Pancreas (tissue), 10 donors: Measurements from ENCODE around the gene HNRNPD. TPM values are rescaled to one million over a fixed set of nuclear protein-coding genes. Genes with fewer than 3 reads are reported as not detected.
"Not testable (repeated sequence)": the region's sequence is repeated elsewhere in the genome, so short reads cannot be mapped to it uniquely, and the experiment has no call there.

Experiments
- ATAC-seq, 4 donors: fragments of 200-7000 bp; cut with Tn5 transposase; one replicate each; pipeline versions ENCODE4 v1.8.0 to v1.9.1; 2020; ENCODE audit warnings: mild to moderate bottlenecking in 4 of 4, moderate library complexity in 4 of 4
- DNase-seq, 6 donors: peaks; one replicate each; pipeline ENCODE4 v3.0.0-alpha.2; 2020
- FAIRE-seq: peaks from 2 replicates; lab custom pipeline; 2012; peaks lifted over from hg19 to GRCh38; lab: Jason Lieb, UNC
- H3K27ac ChIP-seq, 4 donors: fragments of 200-600 bp; sonication (generic); 1 replicate in 3 of 4; 2 replicates in 1 of 4; pipeline versions ENCODE4 v1.5.0 to v1.8.0; 2020
- H3K27me3 ChIP-seq, 4 donors: fragments of 200-600 bp; one replicate each; pipeline ENCODE4 v1.8.0; 2021
- H3K36me3 ChIP-seq, 3 donors: fragments of 200-600 bp; sonication (generic) in 1 of 3; one replicate each; pipeline versions ENCODE4 v1.5.0 to v1.8.0; 2020 to 2021
- H3K4me1 ChIP-seq, 3 donors: fragments of 200-600 bp; one replicate each; pipeline ENCODE4 v1.8.0; 2021
- H3K4me3 ChIP-seq, 4 donors: fragments of 200-600 bp; sonication (generic) in 2 of 4; one replicate each; pipeline versions ENCODE4 v1.5.0 to v1.8.0; 2020 to 2021
- H3K9me3 ChIP-seq, 4 donors: fragments of 200-600 bp; one replicate each; pipeline ENCODE4 v1.8.0; 2021
- WGBS, 2 donors: extraction: QIAGEN DNeasy Blood & Tissue Kit; methylation state at CpG; one replicate each; pipeline ENCODE4 v1.1.7; 2013; 5-methylcytosine and 5-hydroxymethylcytosine counted together
- intact Hi-C, 3 donors: fragments of 100-400 bp; cut with DNase I; formaldehyde crosslinking; loops; one replicate each; pipeline versions ENCODE4 v1.11.1 to v1.14.2; 2022
- polyA plus RNA-seq, 2 donors: library from polyadenylated mRNA; stranded (reverse); fragments of 200-250 nt; gene quantifications; one replicate each; pipeline ENCODE4 v1.2.3, GENCODE V29; 2013
- total RNA-seq, 6 donors: library from RNA; stranded (reverse); fragmentation: NEBNext Ultra II Directional in 4 of 6; extraction: Animal tissue kit (Norgen Biotek cat#: 25700) in 4 of 6; gene quantifications; one replicate each; pipeline versions ENCODE4 v1.2.1 to v1.2.4, GENCODE V29; 2021 to 2023
- TF ChIP-seq, protein P1 (sequence below), 4 donors: fragments of 200-600 bp; sonication (generic) in 3 of 4; IDR thresholded peaks; one replicate each; pipeline versions ENCODE4 v1.5.0 to v1.8.0; 2021; ENCODE audit warnings: antibody characterized with exemption in 4 of 4
- donor health status: healthy with polysubstance abuse.
- donor health status: DM: no; HTN: no; CAD: no; lungs with moderate emphysema.
- donor health status: DM: no; HTN: no; CAD: no.
- donor health status: control.
- donor health status: control.
- donor health status: Bipolar disorder and iron deficiency.
- donor health status: DM: yes; HTN: yes; CAD: no.
- donor health status: DM: no; HTN: no; CAD: no.
- donor health status: DM: no; HTN: no; CAD: no.
- donor health status: DM: yes; HTN: yes; CAD: no.

The HNRNPD gene
- total and polyA plus RNA-seq, 8 donors, result 52.7 to 131 (median 82.1) TPM

DNA sequence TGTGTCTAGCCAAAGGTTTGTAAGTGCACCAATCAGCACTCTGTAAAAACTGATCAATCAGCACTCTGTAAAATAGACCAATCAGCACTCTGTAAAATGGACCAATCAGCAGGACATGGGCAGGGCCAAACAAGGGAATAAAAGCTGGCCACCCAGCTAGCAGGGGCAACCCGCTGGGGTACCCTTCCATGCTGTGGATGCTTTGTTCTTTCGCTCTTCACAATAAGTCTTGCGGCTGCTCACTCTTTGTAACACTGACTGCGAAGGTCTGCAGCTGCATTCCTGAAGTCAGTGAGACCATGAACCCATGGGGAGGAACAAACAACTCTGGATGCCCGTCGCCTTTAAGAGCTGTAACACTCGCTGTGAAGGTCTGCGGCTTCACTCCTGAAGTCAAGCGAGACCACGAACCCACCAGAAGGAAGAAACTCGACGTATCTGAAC is 42.2 kb upstream of the HNRNPD start:
- H3K4me3 ChIP-seq, result no peak overlapping the region
- no peak overlapping the region for H3K27ac ChIP-seq
- TF ChIP-seq, protein P1, sequence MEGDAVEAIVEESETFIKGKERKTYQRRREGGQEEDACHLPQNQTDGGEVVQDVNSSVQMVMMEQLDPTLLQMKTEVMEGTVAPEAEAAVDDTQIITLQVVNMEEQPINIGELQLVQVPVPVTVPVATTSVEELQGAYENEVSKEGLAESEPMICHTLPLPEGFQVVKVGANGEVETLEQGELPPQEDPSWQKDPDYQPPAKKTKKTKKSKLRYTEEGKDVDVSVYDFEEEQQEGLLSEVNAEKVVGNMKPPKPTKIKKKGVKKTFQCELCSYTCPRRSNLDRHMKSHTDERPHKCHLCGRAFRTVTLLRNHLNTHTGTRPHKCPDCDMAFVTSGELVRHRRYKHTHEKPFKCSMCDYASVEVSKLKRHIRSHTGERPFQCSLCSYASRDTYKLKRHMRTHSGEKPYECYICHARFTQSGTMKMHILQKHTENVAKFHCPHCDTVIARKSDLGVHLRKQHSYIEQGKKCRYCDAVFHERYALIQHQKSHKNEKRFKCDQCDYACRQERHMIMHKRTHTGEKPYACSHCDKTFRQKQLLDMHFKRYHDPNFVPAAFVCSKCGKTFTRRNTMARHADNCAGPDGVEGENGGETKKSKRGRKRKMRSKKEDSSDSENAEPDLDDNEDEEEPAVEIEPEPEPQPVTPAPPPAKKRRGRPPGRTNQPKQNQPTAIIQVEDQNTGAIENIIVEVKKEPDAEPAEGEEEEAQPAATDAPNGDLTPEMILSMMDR (IDR thresholded peaks at IDR 0.05), result no peak
- H3K4me1 ChIP-seq, result no peaks in the 10 kb centered on the region
- intact Hi-C loops, result no loop called here
- H3K9me3 ChIP-seq, result no peaks in the 10 kb centered on the region
- 82% methylated on average over 12 of the region's 12 CpGs for WGBS, 2 donors
- ATAC-seq (no peak), DNase-seq (no peak), FAIRE-seq (no peak)
- H3K27me3 ChIP-seq, result no peaks in the 10 kb centered on the region
- no peaks in the 10 kb centered on the region for H3K36me3 ChIP-seq

DNA sequence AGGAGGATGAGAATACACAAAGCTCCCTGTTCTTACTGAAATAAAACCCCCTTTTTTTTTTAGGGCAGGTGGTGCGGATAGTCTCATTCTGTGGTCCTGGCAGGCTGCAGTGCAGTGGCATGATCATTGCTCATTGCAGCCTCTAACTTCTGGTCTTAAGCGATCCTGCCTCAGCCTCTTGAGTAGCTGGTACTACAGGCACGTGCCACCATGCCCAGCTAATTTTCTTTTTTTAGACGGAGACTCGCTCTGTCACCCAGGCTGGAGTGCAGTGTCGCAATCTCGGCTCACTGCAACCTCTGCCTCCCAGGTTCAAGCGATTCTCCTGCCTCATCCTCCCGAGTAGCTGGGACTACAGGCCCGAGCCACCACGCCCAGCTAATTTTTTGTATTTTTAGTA is 41.3 kb upstream of the HNRNPD start:
- DNase-seq, H3K27ac ChIP-seq, intact Hi-C loops, H3K4me3 ChIP-seq, H3K4me1 ChIP-seq, ATAC-seq, H3K9me3 ChIP-seq, FAIRE-seq, H3K36me3 ChIP-seq, H3K27me3 ChIP-seq: not testable (repeated sequence)
- 94% methylated on average over 9 to 11 of the region's 11 CpGs for WGBS, 2 donors

DNA sequence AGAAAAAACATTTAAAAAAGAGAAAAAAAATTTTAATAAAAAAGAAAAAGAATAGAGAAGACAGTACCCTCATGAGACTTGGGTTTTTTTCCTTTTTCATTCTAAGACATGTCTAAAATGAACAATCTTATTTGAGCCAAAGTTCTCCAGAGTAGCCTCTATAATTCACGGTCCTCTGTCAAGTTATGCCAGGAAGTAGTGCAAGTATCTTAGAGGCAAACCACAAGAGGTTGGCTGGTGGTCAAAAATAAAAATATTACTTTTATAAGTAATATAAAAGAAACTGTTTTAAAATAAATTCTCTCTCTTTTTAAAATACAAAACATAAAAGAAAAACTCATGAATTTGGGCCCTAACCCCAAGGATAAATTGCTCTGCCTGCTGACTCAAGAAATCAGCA is 29.9 kb upstream of the HNRNPD start:
- intact Hi-C loops, result no loop called here
- Histone ChIP-seq H3K27ac (no peak overlapping the region), H3K9me3 (no peaks in the 10 kb centered on the region), H3K27me3 (no peaks in the 10 kb centered on the region), H3K4me1 (no peaks in the 10 kb centered on the region), H3K4me3 (no peak overlapping the region), H3K36me3 (no peaks in the 10 kb centered on the region)
- WGBS, 2 donors, result 85 to 92% methylated on average over 1 of the region's 1 CpG
- TF ChIP-seq, protein P1 (IDR thresholded peaks at IDR 0.05), result no peak
- ATAC-seq, result no peak
- no peak for DNase-seq
- FAIRE-seq, result no peak

DNA sequence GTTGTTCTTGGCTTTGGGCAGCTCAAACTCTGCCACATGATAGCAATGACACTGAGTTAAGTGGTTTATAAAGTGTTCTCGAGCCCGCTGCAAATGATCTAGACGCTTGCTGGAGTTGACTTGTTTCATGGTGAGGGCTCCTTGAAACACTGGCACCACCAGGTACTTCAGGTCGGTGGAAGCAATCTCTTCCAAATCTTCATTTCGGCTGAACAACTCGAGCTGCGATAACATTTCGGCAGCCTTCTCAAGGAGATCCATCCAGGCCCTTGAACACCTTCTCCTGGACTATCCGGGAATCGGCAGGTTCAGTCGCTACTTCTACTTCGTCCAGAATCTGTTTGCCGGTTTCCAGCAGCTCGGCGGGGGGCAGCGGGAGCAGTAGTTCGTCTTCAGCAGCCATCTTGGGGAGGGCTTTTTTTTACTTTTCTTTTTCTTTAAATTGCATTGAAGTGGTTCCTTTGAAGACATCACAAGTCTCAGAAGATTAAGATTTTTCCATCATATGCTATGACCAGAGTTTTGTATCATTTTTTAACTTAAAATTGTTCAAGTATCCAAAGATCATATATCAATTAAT is 28.5 kb upstream of the HNRNPD start:
- DNase-seq (no peak), ATAC-seq (no peak), FAIRE-seq (no peak)
- Histone ChIP-seq H3K4me3 (no peak overlapping the region), H3K36me3 (no peaks in the 10 kb centered on the region), H3K4me1 (no peaks in the 10 kb centered on the region), H3K27ac (no peak overlapping the region), H3K27me3 (no peaks in the 10 kb centered on the region), H3K9me3 (no peaks in the 10 kb centered on the region)
- intact Hi-C loops, result no loop called here
- TF ChIP-seq, protein P1 (IDR thresholded peaks at IDR 0.05), result no peak
- 88 to 90% methylated on average over 17 of the region's 17 CpGs for WGBS, 2 donors

DNA sequence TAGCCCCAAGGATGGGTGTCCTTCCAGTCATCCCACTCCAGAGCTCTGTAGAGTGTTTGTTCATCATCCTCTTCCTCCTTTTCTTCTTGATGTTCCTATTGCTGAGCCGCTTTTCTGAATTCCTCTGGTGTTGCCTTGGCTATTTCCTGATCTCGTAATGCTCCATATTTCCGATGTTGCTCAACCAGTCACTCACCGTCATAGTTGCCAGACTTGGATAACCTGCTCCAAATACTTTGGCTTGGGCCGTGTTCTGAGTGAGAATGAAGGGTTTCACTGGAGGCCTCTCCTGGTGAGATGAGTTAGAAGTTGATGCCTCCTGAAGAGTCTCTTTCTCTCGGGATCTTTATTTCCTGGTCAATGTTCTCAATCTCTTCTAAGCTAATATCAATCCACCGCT is 27.8 kb upstream of the HNRNPD start:
- no peak for DNase-seq
- intact Hi-C loops, result no loop called here
- H3K9me3 ChIP-seq, result no peaks in the 10 kb centered on the region
- no peak for FAIRE-seq
- H3K4me1 ChIP-seq, result no peaks in the 10 kb centered on the region
- H3K27ac ChIP-seq, result no peak overlapping the region
- no peaks in the 10 kb centered on the region for H3K36me3 ChIP-seq
- no peaks in the 10 kb centered on the region for H3K27me3 ChIP-seq
- WGBS, 2 donors, result 85 to 93% methylated on average over 7 of the region's 7 CpGs
- TF ChIP-seq, protein P1 (IDR thresholded peaks at IDR 0.05), result no peak
- H3K4me3 ChIP-seq, result no peak overlapping the region
- ATAC-seq, result no peak
